BJ (cell line): ENCODE data around the gene CHD8. TPM values are rescaled to one million over a fixed set of nuclear protein-coding genes. Genes with fewer than 3 reads are reported as not detected.
A peak's percentile ranks its signal among the peaks of the same experiment; 100 is the strongest.

Experiments used
- CTCF ChIA-PET: fragments of 350-600 bp; formaldehyde crosslinking; extraction: SDS; loops from one replicate; lab custom pipeline; 2021; ENCODE audit warnings: antibody characterized with exemption, inconsistent platforms; lab: Yijun Ruan, JAX
- POLR2A ChIA-PET: fragments of 300-600 bp; sonication (Branson Sonifier 250); formaldehyde crosslinking; extraction: SDS; loops from one replicate; lab custom pipeline; 2021; ENCODE audit warnings: antibody characterized with exemption; lab: Charles Lee
- DNase-seq: peaks from one replicate; pipeline ENCODE4 v3.0.0-alpha.2; 2011; ENCODE audit warnings: low read depth
- H3K27me3 ChIP-seq: 2 replicates; pipeline ENCODE4 v1.6.0; 2011; ENCODE audit warnings: low read length; ENCODE audit not compliant: control insufficient read depth, insufficient read depth
- H3K36me3 ChIP-seq: 2 replicates; pipeline ENCODE4 v1.5.1; 2011; ENCODE audit warnings: low read length; ENCODE audit not compliant: control insufficient read depth, insufficient read depth
- H3K4me3 ChIP-seq: 2 replicates; pipeline ENCODE4 v1.5.1; 2011; ENCODE audit warnings: low read depth, mild to moderate bottlenecking, control low read depth, low read length
- polyA plus RNA-seq: library from polyadenylated mRNA; depleted of rRNA; stranded (reverse); fragments of >200 nt; gene quantifications from 2 replicates; pipeline ENCODE4 v1.2.3, GENCODE V29; 2011
- TF ChIP-seq, protein P1 (sequence below): IDR thresholded peaks from 2 replicates; pipeline ENCODE4 v1.5.1; 2011; ENCODE audit warnings: low read depth, mild to moderate bottlenecking, control low read depth, inconsistent platforms, low read length, moderate library complexity; ENCODE audit not compliant: insufficient read depth

CHD8 gene
- polyA plus RNA-seq, 1 experiment: 25.4 TPM

DNA sequence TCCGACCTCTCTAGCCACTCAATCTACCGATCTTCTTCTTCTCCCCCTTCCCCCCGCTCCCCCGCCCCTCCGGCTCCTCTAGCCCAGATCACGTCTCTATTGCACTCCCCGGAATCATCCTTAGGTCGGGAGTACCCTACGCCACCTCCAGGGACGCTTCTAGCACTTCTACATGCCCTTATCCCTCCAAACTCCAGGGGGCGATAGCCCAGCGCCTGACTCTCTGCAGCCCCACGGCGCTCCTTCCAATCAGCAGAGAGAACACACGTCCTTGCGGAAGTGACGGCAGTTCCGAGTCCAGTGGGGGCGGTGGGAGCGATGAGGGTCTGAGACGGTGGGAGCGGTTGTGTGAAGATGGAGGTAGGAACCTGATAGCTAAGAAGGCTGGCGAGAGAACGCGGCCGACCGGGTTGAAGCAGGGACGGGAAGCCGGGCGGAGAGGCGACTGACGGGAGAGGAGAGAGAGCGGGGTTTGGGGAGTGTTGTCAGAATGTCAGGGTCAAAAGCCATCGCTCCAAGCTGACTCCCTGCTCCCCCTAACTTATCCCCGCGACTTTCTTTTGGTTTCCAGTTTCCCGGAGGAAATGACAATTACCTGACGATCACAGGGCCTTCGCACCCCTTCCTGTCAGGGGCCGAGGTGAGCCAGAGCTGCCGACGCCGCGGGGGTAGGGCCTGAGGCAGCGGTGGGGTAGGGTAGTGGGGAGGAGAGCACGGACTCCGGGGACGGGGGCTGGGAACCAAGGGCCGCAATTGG is 21.2 kb upstream of the CHD8 start, which contains the start of the genes RAB2B and TOX4:
RAB2B (minus strand) TSS at position 35 of the 757 bp plus-strand sequence. CDS start 87 bp downstream, outside the sequence.
TOX4 (plus strand) TSS at position 271 of the 757 bp plus-strand sequence; CDS start at position 355, 84 bp downstream.
- H3K27me3 ChIP-seq: no peaks in the 10 kb centered on the region
- ChIA-PET CTCF (interaction anchor here (0.6 to 2.7 kb wide), 13 partner anchors 10 to 81 kb away, joined by 3 to 14 read pairs (median 6); partner anchors contain the start of genes CHD8 and METTL3), POLR2A (interaction anchor here (1.0 kb wide), 1 partner anchor 49 kb away, joined by 4 read pairs; the partner anchor contains the start of gene SALL2)
- no peaks in the 10 kb centered on the region for H3K36me3 ChIP-seq
- TF ChIP-seq, protein P1, sequence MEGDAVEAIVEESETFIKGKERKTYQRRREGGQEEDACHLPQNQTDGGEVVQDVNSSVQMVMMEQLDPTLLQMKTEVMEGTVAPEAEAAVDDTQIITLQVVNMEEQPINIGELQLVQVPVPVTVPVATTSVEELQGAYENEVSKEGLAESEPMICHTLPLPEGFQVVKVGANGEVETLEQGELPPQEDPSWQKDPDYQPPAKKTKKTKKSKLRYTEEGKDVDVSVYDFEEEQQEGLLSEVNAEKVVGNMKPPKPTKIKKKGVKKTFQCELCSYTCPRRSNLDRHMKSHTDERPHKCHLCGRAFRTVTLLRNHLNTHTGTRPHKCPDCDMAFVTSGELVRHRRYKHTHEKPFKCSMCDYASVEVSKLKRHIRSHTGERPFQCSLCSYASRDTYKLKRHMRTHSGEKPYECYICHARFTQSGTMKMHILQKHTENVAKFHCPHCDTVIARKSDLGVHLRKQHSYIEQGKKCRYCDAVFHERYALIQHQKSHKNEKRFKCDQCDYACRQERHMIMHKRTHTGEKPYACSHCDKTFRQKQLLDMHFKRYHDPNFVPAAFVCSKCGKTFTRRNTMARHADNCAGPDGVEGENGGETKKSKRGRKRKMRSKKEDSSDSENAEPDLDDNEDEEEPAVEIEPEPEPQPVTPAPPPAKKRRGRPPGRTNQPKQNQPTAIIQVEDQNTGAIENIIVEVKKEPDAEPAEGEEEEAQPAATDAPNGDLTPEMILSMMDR: peak; percentile 100
- peak; percentile 95 for DNase-seq
- peak within 1 kb of the TSS; percentile 94 for H3K4me3 ChIP-seq

DNA sequence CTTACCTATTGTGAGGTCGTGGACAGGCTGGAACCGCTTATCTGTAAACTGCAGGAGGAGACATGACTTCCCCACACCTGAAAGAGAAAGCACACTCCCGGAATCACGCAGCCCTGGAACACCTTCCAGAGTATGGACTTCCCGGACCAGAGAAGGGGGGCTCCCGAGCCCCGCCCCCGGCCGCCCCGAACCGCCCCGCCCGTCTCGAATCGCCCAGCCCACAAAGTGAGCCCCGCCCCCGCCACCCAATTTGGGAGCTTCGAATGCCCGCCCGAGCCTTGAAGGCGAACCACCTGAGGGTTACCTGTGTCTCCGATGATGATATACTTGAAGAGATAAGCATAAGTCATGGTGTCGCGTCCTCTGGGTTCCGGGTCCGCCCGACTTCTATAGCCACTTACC is 20.6 kb upstream of the CHD8 start:
- H3K36me3 ChIP-seq: no peaks in the 10 kb centered on the region
- H3K27me3 ChIP-seq: no peaks in the 10 kb centered on the region
- POLR2A ChIA-PET: interaction anchor here (0.6 to 1.0 kb wide), 2 partner anchors 50 to 406 kb away, joined by 4 to 6 read pairs; partner anchors contain the start of gene SALL2
- DNase-seq: no peak
- TF ChIP-seq, protein P1: no peak
- CTCF ChIA-PET: interaction anchor here (0.6 to 2.7 kb wide), 9 partner anchors 10 to 85 kb away, joined by 3 to 14 read pairs (median 5); partner anchors contain the start of gene METTL3
- peak overlapping the region; percentile 94 for H3K4me3 ChIP-seq

GRCh38 chr14:21475767-21476522 is 20.0 kb upstream of the CHD8 start:
- Histone ChIP-seq H3K4me3 (peak overlapping the region; percentile 94), H3K36me3 (no peaks in the 10 kb centered on the region), H3K27me3 (no peaks in the 10 kb centered on the region)
- TF ChIP-seq, protein P1: no peak
- no peak for DNase-seq
- ChIA-PET CTCF (interaction anchor here (0.6 to 2.7 kb wide), 9 partner anchors 10 to 85 kb away, joined by 3 to 14 read pairs (median 5); partner anchors contain the start of gene METTL3), POLR2A (interaction anchor here (0.6 to 1.0 kb wide), 2 partner anchors 50 to 405 kb away, joined by 4 to 6 read pairs; partner anchors contain the start of gene SALL2)

DNA sequence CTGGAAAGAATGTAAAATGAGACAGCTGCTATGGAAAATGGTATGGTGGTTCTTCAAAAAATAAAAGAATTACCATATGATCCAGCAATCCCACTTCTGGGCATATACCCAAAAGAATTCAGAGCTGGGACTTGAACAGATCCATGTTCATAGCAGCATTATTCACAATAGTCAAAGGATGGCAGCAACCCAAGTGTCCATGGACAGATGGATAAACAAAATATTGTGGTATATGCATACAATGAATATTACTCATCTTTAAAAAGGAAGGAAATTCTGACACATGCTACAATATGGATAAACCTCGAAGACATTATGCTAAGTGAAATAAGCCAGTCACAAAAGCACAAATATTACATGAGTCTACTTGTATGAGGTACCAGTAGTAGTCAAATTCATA is 11.7 kb upstream of the CHD8 start:
- Histone ChIP-seq H3K4me3 (no peak overlapping the region), H3K36me3 (peaks cover 4% of the 10 kb centered on the region; the same call in 1 of the 2 replicates), H3K27me3 (no peaks in the 10 kb centered on the region)
- TF ChIP-seq, protein P1: no peak
- ChIA-PET POLR2A (no interaction called here), CTCF (interaction anchor here (1.1 to 1.7 kb wide), 2 partner anchors 10 to 30 kb away, joined by 3 to 7 read pairs; partner anchors contain the start of gene TOX4)
- no peak for DNase-seq
